Astrocyte of the cerebellum (primary cell): ENCODE results near the gene RIMS1.

Experiments
- DNase-seq: peaks from one replicate; pipeline ENCODE4 v3.0.0-alpha.2; 2011; ENCODE audit warnings: low read depth
- H3K4me3 ChIP-seq: 2 replicates; pipeline ENCODE4 v1.5.1; 2011; ENCODE audit warnings: mild to moderate bottlenecking, low read depth, low read length, moderate library complexity
- in situ Hi-C: cut with HindIII; loops from 2 replicates; pipeline ENCODE4 v1.10.0; 2017; ENCODE audit warnings: low sequenced_read_pairs
- TF ChIP-seq, protein P1 (sequence below): IDR thresholded peaks from 2 replicates; pipeline ENCODE4 v1.5.1; 2012; ENCODE audit warnings: low read length, low read depth, moderate library complexity, mild to moderate bottlenecking; ENCODE audit errors: missing control alignments

Gene RIMS1

DNA sequence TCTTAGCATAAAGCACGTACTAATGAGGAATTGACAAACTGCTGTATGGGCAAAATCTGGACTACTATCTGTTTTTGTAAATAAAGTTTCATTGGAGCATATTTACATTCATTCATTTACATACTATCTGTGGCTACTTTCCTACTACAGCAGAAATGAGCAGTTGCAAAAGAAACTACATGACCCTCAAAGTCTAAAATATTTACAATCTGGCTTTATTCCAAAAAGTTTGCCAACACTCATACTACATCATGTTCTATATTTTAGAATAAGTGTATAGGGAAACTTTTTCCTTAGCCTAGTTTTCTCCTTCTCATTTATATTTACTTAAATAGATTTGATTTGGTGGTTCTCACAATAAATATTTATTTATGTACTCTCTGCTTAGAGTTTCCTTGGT is 208.2 kb downstream of the RIMS1 start:
- in situ Hi-C loops = loop anchor here (25.0 kb wide), 1 partner anchor 732 kb away; no protein-coding TSS in a partner anchor
- TF ChIP-seq, protein P1, sequence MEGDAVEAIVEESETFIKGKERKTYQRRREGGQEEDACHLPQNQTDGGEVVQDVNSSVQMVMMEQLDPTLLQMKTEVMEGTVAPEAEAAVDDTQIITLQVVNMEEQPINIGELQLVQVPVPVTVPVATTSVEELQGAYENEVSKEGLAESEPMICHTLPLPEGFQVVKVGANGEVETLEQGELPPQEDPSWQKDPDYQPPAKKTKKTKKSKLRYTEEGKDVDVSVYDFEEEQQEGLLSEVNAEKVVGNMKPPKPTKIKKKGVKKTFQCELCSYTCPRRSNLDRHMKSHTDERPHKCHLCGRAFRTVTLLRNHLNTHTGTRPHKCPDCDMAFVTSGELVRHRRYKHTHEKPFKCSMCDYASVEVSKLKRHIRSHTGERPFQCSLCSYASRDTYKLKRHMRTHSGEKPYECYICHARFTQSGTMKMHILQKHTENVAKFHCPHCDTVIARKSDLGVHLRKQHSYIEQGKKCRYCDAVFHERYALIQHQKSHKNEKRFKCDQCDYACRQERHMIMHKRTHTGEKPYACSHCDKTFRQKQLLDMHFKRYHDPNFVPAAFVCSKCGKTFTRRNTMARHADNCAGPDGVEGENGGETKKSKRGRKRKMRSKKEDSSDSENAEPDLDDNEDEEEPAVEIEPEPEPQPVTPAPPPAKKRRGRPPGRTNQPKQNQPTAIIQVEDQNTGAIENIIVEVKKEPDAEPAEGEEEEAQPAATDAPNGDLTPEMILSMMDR = no peak
- H3K4me3 ChIP-seq = no peak overlapping the region
- DNase-seq = no peak

DNA sequence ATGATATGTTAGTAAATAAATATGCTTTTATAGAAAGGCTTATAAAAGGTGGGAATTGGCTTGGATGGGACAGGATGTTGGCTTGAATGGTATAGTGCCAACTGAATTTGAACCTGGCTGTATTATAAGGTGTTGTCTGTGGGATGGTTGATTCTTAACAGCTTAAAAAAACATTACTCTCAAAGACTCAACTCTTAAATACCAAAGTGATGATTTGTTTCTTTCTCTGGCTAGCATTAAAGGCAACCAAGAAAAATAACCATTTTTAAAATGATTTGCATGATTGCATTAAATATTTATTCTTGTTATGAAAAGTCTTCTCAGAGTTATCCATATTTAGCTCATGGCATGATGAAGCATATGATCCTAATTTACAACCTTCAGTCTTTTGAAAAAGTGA is 216.2 kb downstream of the RIMS1 start:
- no peak for DNase-seq
- no peak overlapping the region for H3K4me3 ChIP-seq
- in situ Hi-C loops = no loop called here
- TF ChIP-seq, protein P1 = no peak

DNA sequence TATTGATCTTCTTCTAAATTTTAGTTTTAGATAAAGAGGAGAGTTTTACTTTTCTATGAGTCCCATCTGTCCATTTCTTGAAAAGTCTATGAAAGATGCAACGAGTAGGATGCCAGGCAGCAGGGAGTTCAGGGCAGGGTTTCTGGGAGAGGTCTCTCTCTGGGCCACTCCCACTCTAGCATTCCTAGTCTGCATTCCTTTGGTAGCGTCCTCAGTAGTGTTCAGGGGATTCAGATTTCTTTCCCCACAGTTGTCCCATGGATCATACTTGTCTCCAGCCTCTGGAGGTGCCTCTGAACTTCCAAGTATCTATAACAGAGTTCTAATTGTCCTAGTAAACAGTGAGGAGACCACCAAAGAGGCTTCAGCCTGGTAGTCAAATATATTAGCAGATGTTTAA is 225.3 kb downstream of the RIMS1 start:
- no peak overlapping the region for H3K4me3 ChIP-seq
- in situ Hi-C loops = no loop called here
- TF ChIP-seq, protein P1 = no peak
- DNase-seq = no peak

DNA sequence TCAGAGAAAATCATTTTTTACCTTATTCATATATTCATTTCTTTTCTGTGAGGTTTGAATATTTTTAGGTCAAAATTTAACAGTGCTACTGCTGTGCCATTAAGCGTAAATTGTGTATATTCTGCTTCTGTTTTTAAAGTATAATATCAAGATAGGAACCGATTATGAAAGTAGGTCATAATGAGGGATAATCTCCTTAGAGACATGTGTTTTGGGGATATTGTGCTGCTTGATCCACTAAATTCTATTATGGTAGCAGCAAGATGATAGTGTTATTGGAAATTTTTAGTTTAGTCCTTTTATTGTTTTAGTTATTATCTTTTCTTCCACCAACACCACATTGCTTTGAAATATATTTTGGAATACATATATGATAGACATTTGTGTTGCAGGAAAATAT is 244.0 kb downstream of the RIMS1 start:
- no peak overlapping the region for H3K4me3 ChIP-seq
- in situ Hi-C loops = no loop called here
- no peak for DNase-seq
- TF ChIP-seq, protein P1 = no peak

DNA sequence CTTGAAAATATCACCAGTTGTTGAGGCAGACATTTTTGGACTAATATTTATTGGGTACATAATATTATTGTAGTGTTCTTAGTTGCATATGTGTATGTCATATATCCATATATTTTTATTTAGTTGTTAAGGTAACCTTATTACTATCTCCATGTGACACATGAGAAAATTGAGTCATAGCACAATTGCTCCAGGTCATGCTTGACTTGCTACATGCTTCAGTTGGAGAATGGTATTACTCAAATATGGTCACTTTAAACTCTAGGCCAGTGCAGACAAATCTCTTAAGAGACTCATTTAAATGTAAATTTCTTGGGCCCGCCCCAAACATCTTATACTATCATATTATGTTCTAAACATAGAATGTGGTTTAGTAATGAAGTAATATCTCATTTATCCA is 246.1 kb downstream of the RIMS1 start:
- DNase-seq = no peak
- H3K4me3 ChIP-seq = no peak overlapping the region
- TF ChIP-seq, protein P1 = no peak
- in situ Hi-C loops = no loop called here

DNA sequence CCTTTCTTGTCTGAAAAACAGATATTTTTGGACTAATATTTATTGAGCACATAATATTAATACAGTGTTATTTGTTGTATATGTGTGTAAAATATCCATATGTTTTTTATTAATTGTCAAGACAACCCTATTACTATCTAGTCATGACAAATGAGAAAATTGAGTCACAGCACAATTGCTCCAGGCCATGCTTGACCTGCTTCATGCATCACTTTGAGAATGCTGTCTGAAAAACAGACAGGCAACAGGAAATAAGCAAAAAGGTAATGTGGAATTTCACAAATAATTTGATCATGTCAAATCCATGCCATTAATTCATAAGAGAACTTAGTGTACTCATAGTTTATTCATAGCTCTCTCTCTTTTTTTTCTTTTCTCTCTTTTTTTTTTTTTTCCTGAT is 246.5 kb downstream of the RIMS1 start:
- in situ Hi-C loops = no loop called here
- TF ChIP-seq, protein P1 = no peak
- DNase-seq = no peak
- no peak overlapping the region for H3K4me3 ChIP-seq

DNA sequence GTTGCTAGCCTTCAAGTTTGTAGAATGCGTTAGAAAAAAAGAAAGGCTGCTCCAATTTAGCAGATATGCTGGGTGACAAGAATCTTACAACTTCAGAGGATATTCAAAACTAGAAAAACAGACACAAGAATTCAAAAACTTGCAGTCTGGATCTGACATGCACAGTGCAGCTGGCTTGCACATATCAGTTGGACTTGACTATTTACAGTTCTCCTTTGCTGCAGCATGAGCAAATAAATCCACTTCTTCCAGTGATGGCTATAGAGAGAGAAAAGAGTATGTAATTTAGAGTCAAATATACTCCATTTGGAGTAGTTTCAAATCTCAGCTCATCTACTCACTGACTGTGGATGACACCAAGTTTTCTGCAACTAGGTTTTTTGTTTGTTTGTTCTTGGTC is 247.0 kb downstream of the RIMS1 start:
- TF ChIP-seq, protein P1 = no peak
- no peak overlapping the region for H3K4me3 ChIP-seq
- in situ Hi-C loops = no loop called here
- DNase-seq = no peak
